ENCODE results near the gene ZNF117.
"Not testable (repeated sequence)": the region's sequence is repeated elsewhere in the genome, so short reads cannot be mapped to it uniquely, and the experiment has no call there.

The ZNF117 gene

GRCh38 chr7:64965594-64965993, 25.2 kb downstream of the ZNF117 start:
- no peaks in the 10 kb centered on the region for H3K4me1 ChIP-seq (ENCODE audit: low read length)
- H3K27ac ChIP-seq (ENCODE audit: low read length), result no peak overlapping the region
- no peaks in the 10 kb centered on the region for H3K9me3 ChIP-seq (ENCODE audit: insufficient read depth, low read length)
- H3K79me2 ChIP-seq (ENCODE audit: low read length), result no peaks in the 10 kb centered on the region
- no peaks in the 10 kb centered on the region for H3K27me3 ChIP-seq (ENCODE audit: low read depth, low read length)
- H3K4me2 ChIP-seq (ENCODE audit: low read length), result no peak overlapping the region
- peaks cover 2% of the 10 kb centered on the region for H3K36me3 ChIP-seq (replicated peaks; ENCODE audit: low read depth, low read length)
- no peak overlapping the region for H3K4me3 ChIP-seq (ENCODE audit: low read length)
- H2AFZ ChIP-seq (ENCODE audit: low read depth, low read length), result no peak overlapping the region
- no peak overlapping the region for H3K9ac ChIP-seq (ENCODE audit: low read length)
- H4K20me1 ChIP-seq (ENCODE audit: insufficient read depth, low read length), result no peaks in the 10 kb centered on the region
- TF ChIP-seq CTCF (IDR thresholded peaks at IDR 0.05; ENCODE audit: low read depth, low read length) (no peak), EZH2phosphoT487 (IDR thresholded peaks at IDR 0.05; ENCODE audit: low read depth) (no peak)

GRCh38 chr7:64959072-64959747, 31.6 kb downstream of the ZNF117 start:
- no peaks in the 10 kb centered on the region for H3K36me3 ChIP-seq (replicated peaks; ENCODE audit: low read depth, low read length)
- H3K27ac ChIP-seq (ENCODE audit: low read length), result no peak overlapping the region
- no peaks in the 10 kb centered on the region for H3K27me3 ChIP-seq (ENCODE audit: low read depth, low read length)
- no peak overlapping the region for H3K4me3 ChIP-seq (ENCODE audit: low read length)
- no peaks in the 10 kb centered on the region for H3K79me2 ChIP-seq (ENCODE audit: low read length)
- TF ChIP-seq EZH2phosphoT487 (IDR thresholded peaks at IDR 0.05; ENCODE audit: low read depth) (no peak), CTCF (IDR thresholded peaks at IDR 0.05; ENCODE audit: low read depth, low read length) (no peak)
- H3K9ac ChIP-seq (ENCODE audit: low read length), result no peak overlapping the region
- H3K9me3 ChIP-seq (ENCODE audit: insufficient read depth, low read length), result no peaks in the 10 kb centered on the region
- H2AFZ ChIP-seq (ENCODE audit: low read depth, low read length), result no peak overlapping the region
- no peak overlapping the region for H3K4me2 ChIP-seq (ENCODE audit: low read length)
- no peaks in the 10 kb centered on the region for H3K4me1 ChIP-seq (ENCODE audit: low read length)
- no peaks in the 10 kb centered on the region for H4K20me1 ChIP-seq (ENCODE audit: insufficient read depth, low read length)

GRCh38 chr7:64951250-64951848, 39.5 kb downstream of the ZNF117 start:
- no peak overlapping the region for H3K4me2 ChIP-seq (ENCODE audit: low read length)
- no peaks in the 10 kb centered on the region for H3K27me3 ChIP-seq (ENCODE audit: low read depth, low read length)
- H3K9ac ChIP-seq (ENCODE audit: low read length), result no peak overlapping the region
- H3K36me3 ChIP-seq (replicated peaks; ENCODE audit: low read depth, low read length), result no peaks in the 10 kb centered on the region
- H2AFZ ChIP-seq (ENCODE audit: low read depth, low read length), result no peak overlapping the region
- TF ChIP-seq EZH2phosphoT487 (IDR thresholded peaks at IDR 0.05; ENCODE audit: low read depth) (no peak), CTCF (IDR thresholded peaks at IDR 0.05; ENCODE audit: low read depth, low read length) (peak; percentile 75)
- H3K4me3 ChIP-seq (ENCODE audit: low read length), result no peak overlapping the region
- H3K4me1 ChIP-seq (ENCODE audit: low read length), result no peaks in the 10 kb centered on the region
- no peak overlapping the region for H3K27ac ChIP-seq (ENCODE audit: low read length)
- H3K9me3 ChIP-seq (ENCODE audit: insufficient read depth, low read length), result no peaks in the 10 kb centered on the region
- no peaks in the 10 kb centered on the region for H3K79me2 ChIP-seq (ENCODE audit: low read length)
- H4K20me1 ChIP-seq (ENCODE audit: insufficient read depth, low read length), result no peaks in the 10 kb centered on the region

GRCh38 chr7:64950673-64951072, 40.2 kb downstream of the ZNF117 start:
- H3K4me2 ChIP-seq (ENCODE audit: low read length); H3K27ac ChIP-seq (ENCODE audit: low read length); H4K20me1 ChIP-seq (ENCODE audit: insufficient read depth, low read length); H3K79me2 ChIP-seq (ENCODE audit: low read length); H2AFZ ChIP-seq (ENCODE audit: low read depth, low read length); H3K36me3 ChIP-seq (replicated peaks; ENCODE audit: low read depth, low read length); H3K4me3 ChIP-seq (ENCODE audit: low read length); H3K9ac ChIP-seq (ENCODE audit: low read length); H3K9me3 ChIP-seq (ENCODE audit: insufficient read depth, low read length); H3K27me3 ChIP-seq (ENCODE audit: low read depth, low read length); H3K4me1 ChIP-seq (ENCODE audit: low read length): not testable (repeated sequence)

- not testable (repeated sequence) for H3K9me3 ChIP-seq (ENCODE audit: insufficient read depth, low read length)
Observed at GRCh38 chr7:64948774-64949173, 42.1 kb downstream of the ZNF117 start.

More at GRCh38 chr7:64948774-64949173, 42.1 kb downstream of the ZNF117 start:
- not testable (repeated sequence) for H4K20me1 ChIP-seq (ENCODE audit: insufficient read depth, low read length); H3K4me3 ChIP-seq (ENCODE audit: low read length); H3K4me2 ChIP-seq (ENCODE audit: low read length); H3K9ac ChIP-seq (ENCODE audit: low read length); H3K36me3 ChIP-seq (replicated peaks; ENCODE audit: low read depth, low read length); H3K4me1 ChIP-seq (ENCODE audit: low read length); H3K27ac ChIP-seq (ENCODE audit: low read length); H3K27me3 ChIP-seq (ENCODE audit: low read depth, low read length); H2AFZ ChIP-seq (ENCODE audit: low read depth, low read length); H3K79me2 ChIP-seq (ENCODE audit: low read length)
